GM12878 (cell line): ENCODE data around the gene FLNC.

Experiments
- MTA3 ChIP-seq: IDR thresholded peaks from 2 replicates; pipeline ENCODE4 v1.6.1; 2012; ENCODE audit warnings: low read length, inconsistent platforms, borderline replicate concordance
- RFX5 ChIP-seq: IDR thresholded peaks from 2 replicates; pipeline ENCODE4 v1.6.1; 2011; ENCODE audit warnings: low read depth, low read length, improper control_type of control experiment
- TF ChIP-seq, protein P1 (sequence below), 3 experiments: IDR thresholded peaks in 2 of 3; conservative IDR thresholded peaks in 1 of 3; 2 replicates each; pipeline ENCODE4 v1.5.1; 2011; ENCODE audit warnings: low read depth in 3 of 3, low read length in 3 of 3, mild to moderate bottlenecking in 3 of 3, control low read depth in 2 of 3, moderate library complexity in 2 of 3, inconsistent platforms in 1 of 3, mixed read lengths in 1 of 3; ENCODE audit not compliant: control insufficient read depth in 2 of 3, insufficient read depth in 1 of 3; ENCODE audit errors: extremely low read depth in 1 of 3

DNA sequence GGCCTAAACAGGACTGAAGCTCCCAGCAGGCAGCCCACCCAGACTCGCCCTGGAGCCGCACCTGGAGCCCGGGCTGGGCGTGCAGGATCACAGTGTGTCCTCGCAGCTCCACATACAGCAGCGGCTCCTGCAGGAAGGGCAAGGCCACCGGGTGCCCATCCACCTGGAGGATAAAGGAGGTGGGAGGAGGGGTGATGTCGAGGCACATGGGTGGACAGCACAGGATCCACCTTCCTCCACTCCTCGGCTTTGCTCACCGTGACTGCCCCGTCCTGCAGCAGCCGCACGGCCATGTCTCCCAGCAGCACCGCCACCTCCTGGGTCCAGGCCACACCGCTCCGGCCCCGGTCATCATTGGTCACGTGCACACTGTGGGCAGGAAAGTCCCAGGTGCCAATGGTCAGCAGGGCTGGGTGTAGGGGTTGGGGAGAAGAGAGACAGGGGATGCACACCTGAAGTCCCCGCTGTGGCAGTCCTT is 49.3 kb downstream of the FLNC start:
- TF ChIP-seq, protein P1, sequence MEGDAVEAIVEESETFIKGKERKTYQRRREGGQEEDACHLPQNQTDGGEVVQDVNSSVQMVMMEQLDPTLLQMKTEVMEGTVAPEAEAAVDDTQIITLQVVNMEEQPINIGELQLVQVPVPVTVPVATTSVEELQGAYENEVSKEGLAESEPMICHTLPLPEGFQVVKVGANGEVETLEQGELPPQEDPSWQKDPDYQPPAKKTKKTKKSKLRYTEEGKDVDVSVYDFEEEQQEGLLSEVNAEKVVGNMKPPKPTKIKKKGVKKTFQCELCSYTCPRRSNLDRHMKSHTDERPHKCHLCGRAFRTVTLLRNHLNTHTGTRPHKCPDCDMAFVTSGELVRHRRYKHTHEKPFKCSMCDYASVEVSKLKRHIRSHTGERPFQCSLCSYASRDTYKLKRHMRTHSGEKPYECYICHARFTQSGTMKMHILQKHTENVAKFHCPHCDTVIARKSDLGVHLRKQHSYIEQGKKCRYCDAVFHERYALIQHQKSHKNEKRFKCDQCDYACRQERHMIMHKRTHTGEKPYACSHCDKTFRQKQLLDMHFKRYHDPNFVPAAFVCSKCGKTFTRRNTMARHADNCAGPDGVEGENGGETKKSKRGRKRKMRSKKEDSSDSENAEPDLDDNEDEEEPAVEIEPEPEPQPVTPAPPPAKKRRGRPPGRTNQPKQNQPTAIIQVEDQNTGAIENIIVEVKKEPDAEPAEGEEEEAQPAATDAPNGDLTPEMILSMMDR (IDR thresholded peaks at IDR 0.05 in 2 of 3, conservative IDR thresholded peaks at IDR 0.05 in 1 of 3; ENCODE audit: control insufficient read depth in 2 of 3, extremely low read depth in 1 of 3, insufficient read depth in 1 of 3, low read depth in 3 of 3, low read length in 3 of 3) = no peak
- TF ChIP-seq MTA3 (no peak), RFX5 (no peak)
